PFSK-1 (cell line): ENCODE results near the gene FBXO45.

ENCODE experiments used
- POLR2AphosphoS5 ChIP-seq: IDR thresholded peaks from 2 replicates; pipeline ENCODE4 v1.6.1; 2012; ENCODE audit warnings: low read depth, mild to moderate bottlenecking, control low read depth, low read length, moderate library complexity
- TF ChIP-seq, protein P1 (sequence below), 2 experiments: IDR thresholded peaks; 2 replicates each; pipeline versions ENCODE4 v1.6.1 to v1.8.0; 2011 to 2012; ENCODE audit warnings: low read depth in 2 of 2, low read length in 2 of 2, control low read depth in 1 of 2, inconsistent platforms in 1 of 2, mild to moderate bottlenecking in 1 of 2, moderate library complexity in 1 of 2; ENCODE audit not compliant: insufficient read depth in 1 of 2

DNA sequence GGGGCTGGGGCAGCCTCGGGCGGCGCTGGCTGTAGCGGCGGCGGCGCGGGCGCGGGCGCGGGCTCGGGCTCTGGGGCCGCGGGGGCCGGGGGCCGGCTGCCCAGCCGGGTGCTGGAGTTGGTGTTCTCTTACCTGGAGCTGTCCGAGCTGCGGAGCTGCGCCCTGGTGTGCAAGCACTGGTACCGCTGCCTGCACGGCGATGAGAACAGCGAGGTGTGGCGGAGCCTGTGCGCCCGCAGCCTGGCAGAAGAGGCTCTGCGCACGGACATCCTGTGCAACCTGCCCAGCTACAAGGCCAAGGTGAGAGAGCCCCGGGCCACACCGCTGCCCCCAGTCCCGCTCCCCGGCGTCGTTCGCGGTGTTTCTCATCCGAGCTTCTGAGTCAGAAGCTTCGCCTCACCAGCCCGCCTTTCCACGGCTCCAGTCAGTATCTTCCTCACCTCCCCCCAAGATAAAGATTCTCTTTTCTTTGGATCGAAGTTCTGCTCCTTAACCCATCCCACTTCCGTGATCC lies 600 bp downstream of the FBXO45 start:
- TF ChIP-seq, protein P1, sequence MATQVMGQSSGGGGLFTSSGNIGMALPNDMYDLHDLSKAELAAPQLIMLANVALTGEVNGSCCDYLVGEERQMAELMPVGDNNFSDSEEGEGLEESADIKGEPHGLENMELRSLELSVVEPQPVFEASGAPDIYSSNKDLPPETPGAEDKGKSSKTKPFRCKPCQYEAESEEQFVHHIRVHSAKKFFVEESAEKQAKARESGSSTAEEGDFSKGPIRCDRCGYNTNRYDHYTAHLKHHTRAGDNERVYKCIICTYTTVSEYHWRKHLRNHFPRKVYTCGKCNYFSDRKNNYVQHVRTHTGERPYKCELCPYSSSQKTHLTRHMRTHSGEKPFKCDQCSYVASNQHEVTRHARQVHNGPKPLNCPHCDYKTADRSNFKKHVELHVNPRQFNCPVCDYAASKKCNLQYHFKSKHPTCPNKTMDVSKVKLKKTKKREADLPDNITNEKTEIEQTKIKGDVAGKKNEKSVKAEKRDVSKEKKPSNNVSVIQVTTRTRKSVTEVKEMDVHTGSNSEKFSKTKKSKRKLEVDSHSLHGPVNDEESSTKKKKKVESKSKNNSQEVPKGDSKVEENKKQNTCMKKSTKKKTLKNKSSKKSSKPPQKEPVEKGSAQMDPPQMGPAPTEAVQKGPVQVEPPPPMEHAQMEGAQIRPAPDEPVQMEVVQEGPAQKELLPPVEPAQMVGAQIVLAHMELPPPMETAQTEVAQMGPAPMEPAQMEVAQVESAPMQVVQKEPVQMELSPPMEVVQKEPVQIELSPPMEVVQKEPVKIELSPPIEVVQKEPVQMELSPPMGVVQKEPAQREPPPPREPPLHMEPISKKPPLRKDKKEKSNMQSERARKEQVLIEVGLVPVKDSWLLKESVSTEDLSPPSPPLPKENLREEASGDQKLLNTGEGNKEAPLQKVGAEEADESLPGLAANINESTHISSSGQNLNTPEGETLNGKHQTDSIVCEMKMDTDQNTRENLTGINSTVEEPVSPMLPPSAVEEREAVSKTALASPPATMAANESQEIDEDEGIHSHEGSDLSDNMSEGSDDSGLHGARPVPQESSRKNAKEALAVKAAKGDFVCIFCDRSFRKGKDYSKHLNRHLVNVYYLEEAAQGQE (IDR thresholded peaks at IDR 0.05; ENCODE audit: insufficient read depth in 1 of 2, low read depth in 2 of 2, low read length in 2 of 2), result no peak
- TF ChIP-seq POLR2AphosphoS5, result no peak
